Fibroblast of upper back skin (primary cell): ENCODE measurements around the gene DPY19L2.
"Not testable (repeated sequence)": the region's sequence is repeated elsewhere in the genome, so short reads cannot be mapped to it uniquely, and the experiment has no call there.

ENCODE experiments used
- DNase-seq: peaks from one replicate; pipeline ENCODE4 v3.0.0-alpha.2; 2013

DPY19L2 gene

GRCh38 chr12:63658501-63658900, 9.8 kb downstream of the DPY19L2 start:
- DNase-seq = not testable (repeated sequence)

DNA sequence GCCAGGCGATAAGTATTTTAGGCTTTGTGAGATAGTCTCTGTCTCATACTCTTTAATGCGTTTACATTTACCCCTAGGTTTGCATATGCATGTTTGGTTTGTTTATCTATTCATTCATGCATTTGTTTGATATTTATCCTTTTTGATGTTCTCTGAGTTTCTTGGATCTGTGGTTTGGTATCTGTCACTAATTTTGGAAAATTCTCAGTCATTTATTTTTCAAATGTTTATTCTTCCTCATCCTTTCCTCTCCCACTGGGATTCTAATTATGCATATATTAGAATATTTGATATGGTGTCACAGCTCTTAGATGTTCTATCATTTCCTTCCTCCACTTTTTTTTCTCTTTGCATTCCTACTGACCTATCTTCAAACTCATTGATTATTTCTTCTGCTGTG, 11.9 kb downstream of the DPY19L2 start:
- not testable (repeated sequence) for DNase-seq

DNA sequence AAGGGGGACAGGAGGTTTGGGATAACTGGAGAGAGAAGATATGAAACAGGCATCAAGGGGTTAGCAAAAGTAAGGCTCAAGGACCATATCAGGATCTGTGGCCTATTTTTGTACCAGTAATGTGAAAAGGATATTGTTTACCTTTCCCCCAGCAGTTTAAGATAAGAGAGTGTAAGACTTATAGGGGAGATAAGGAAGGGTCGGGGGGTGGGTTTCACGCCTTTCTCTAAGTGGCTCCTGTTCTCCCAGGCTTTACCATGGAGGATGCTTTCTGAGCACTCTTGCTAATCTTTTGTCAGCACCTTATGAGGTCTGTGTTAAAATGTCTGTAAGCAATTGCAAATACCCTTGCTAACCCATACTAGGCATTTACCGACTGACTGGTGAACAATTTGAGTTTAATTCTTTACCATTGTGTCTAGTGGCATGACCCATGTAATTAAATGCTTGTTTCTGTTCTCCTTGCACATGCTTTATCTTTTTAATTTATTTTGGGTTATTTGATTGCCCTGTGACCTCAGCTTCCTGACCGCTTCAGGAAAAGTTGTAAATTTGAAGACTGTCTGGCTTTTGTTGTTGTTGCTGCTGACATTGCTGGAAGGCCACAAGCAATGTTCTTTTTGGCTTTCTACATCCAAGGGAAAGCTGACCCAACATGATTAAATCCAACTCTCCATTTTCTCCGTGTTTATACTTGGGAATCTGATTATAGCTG, 12.6 kb downstream of the DPY19L2 start:
- DNase-seq = not testable (repeated sequence)

- not testable (repeated sequence) for DNase-seq
Measured at GRCh38 chr12:63654481-63654880, 13.8 kb downstream of the DPY19L2 start.

DNA sequence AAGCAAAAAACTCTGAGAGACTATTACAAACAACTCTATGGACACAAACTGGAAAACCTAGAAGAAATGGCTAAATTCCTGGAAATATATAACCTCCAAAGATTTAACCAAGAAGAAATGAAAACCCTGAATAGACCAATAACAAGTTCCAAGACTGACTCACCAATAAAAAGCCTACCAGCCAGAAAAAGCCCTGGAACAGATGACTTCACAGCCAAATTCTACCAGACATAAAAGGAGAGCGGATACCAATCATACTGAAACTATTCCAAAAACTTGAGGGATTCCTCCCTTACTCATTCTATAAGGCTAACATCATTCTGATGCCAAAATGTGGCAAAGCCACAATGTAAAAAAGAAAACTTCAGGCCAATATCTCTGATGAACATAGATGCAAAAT, 18.8 kb downstream of the DPY19L2 start:
- peak; percentile 90 for DNase-seq

DNA sequence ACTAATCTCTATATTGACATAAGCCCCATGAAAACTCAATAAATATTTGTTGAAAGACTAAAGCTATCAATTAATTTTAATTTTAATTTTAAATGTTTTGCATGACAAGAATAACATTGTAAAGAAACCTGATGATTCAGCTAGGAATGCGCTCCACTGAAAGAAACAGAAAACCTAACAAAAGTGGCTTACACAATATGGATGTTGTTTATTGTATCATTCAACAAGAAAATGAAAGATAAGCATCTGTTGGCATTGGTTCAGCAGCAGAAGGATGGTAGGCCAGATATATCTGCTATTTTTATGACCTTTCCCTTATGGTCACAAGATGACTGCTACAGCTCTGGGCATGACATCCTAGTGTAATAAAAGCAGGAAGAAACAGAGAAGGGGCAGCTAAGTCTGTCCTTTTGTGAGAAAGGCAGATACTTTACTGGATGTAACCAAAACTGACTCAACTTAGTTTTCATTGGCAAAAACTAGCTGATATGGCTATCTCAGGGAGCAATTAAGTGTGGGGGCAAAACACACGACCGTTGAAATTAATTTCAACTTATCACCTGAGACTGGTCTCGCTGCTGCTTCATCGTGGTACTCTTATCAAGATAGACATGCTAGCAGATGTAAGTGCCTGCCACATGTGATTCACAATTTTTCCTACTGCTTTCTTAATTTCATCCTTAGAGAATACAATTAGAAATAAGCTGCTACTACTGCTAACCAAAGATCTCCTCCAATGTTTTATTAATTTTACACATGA, 24.7 kb downstream of the DPY19L2 start:
- DNase-seq = peak; percentile 12

DNA sequence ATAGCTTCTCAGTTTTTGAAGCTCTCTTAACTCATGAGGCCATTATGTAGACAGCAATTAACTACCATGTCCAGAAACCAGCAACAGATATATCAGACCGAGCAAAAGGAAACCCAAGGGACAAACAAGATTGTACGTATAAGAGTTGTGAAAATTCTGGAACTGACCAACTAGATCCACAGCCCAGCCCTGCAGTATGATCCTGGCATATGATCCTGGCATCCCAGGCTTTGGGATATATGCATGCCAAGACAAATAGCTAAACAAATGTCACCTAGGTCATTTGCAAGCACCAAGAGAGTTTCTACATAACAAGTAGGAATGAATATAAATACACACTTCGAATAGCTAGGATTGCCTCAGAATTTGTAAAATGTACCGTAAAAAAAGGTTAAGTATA, 44.0 kb downstream of the DPY19L2 start:
- DNase-seq = not testable (repeated sequence)

DNA sequence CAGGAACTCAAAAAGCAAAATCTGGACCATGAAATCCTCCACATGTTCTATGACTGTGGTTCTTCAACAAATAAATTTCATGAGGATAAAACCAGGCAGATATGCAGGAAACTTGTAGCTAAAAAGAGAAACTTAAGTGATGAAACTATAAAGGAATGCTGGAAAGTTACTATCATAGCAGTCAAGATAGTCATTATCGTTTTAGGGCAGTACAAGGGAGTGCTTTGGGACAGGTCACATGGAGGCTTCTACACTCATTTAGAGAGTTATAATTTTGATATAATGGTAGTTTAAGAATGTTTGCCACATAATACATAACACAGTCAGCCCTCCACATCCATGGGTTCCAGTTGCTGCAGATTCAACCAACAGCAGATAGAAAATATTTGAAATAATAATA, 52.7 kb downstream of the DPY19L2 start:
- not testable (repeated sequence) for DNase-seq

GRCh38 chr12:63611285-63611684, 57.0 kb downstream of the DPY19L2 start:
- not testable (repeated sequence) for DNase-seq

GRCh38 chr12:63609281-63609680, 59.0 kb downstream of the DPY19L2 start:
- DNase-seq = not testable (repeated sequence)

- DNase-seq = not testable (repeated sequence)
Measured at GRCh38 chr12:63604985-63605384, 63.3 kb downstream of the DPY19L2 start.

DNA sequence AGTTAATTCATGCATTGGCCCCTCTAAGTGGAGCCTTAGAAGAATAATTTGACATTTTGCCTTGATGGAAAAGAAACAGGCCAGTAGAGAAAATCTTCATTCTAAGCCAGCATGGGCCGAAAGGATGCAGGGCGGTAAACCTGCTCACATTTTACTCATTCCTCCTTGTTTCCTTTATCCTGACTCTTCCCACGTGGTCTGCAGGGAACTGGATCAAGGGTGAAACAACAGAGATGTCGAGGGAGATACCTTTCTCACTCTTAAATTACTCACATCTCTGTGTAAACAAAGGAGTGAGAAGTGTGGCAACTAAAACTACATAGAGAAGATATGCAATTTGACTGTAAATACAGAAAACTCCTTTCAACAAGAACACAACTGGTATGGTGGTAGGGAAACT, 73.5 kb downstream of the DPY19L2 start:
- DNase-seq = not testable (repeated sequence)

DNA sequence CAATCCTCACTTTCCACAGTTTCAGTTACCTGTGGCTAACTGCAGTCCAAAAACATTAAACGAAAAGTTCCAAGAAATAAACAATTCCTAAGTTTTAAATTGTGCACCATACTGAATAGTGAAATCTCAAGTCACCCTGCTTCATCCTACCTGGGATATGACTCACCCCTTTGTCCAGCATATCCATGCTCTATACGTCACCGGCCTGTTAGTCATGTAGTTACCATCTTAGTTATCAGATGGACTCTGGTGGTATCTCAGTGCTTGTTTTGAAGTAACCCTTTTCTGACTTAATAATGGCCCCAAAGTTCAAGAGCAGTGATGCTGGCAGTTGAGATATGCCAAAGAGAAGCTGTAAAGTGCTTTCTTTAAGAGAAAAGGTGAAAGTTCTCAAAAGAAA, 83.9 kb downstream of the DPY19L2 start:
- not testable (repeated sequence) for DNase-seq

DNA sequence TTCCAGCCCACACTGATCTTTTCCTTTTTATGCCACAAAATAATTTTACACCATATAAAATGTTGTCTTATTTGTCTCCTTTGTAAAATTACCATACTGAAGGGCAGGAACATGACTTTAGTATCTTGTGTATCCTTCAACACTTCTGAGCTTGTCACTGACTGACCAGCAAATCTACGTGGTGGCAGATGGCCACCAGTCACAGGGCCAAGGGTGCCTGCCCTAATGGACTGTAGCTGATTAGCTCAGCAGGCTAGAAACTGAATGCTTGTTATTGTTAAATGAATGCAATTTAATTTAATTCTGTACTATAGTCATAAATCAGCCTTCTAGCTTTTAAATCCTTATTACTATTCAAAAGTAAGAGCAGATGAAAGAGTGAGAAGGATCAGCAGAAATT, 85.0 kb downstream of the DPY19L2 start:
- not testable (repeated sequence) for DNase-seq

- not testable (repeated sequence) for DNase-seq
Measured at GRCh38 chr12:63577631-63578030, 90.7 kb downstream of the DPY19L2 start.

- not testable (repeated sequence) for DNase-seq
Measured at GRCh38 chr12:63572038-63572437, 96.3 kb downstream of the DPY19L2 start.

DNA sequence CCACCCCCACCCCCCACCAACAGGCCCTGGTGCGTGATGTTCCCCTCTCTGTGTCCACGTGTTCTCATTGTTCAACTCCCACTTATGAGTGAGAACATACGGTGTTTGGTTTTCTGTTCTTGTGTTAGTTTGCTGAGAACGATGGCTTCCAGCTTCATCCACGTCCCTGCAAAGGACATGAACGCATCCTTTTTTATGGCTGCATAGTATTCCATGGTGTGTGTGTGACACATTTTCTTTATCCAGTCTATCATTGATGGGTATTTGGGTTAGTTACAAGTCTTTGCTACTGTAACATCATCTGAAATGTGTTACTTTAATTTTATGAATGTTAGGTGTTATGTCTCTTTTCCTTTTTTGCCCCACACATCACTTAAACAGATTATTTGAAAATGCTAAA, 109.8 kb downstream of the DPY19L2 start:
- DNase-seq = not testable (repeated sequence)

GRCh38 chr12:63551397-63551796, 116.9 kb downstream of the DPY19L2 start:
- not testable (repeated sequence) for DNase-seq

DNA sequence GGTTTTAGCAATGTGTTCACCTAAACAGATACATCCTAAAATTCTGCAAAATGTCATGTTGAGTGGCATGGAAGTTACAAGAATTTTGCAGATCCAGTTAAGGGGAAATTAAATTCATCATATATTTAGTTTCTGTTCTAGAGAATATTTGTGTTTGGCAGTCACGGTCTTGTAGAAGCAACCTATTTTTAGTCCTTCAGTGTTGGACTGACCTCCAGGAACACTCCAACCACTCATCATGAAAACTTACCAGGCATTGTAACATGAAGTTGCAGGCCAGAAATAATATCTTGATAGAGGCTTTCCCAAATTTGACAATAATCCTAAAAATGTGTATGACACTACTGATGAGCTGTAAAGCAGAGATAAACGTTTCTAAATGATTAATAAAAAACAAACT, 119.3 kb downstream of the DPY19L2 start:
- DNase-seq = not testable (repeated sequence)

DNA sequence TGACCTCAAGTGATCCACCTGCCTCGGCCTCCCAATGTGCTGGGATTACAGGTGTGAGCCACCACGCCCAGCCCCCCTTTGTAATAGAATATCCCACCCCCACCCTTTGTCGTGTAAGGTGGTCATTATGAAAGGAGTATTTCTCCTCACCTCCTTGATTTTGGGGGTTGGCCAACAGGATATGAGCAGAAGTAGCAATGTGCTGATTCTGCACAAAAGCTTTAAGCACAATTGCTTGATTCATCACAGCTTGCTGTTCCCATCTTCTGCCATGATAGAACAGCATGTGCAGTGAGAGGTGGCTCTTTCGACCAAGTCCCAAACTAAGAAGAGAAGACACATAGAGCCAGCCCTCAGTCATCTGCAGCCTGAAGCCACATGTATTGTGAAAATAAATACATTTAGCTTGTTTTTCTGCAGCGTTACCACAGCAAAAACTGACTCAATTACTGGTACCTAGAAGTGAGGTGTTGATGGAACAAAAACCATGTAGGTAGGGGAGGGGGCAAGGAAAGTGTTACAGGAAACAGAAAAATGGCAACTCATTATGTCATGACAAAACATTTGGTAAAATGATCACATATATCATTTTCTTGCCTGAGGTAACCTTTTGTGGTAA, 122.9 kb downstream of the DPY19L2 start:
- DNase-seq = not testable (repeated sequence)

- not testable (repeated sequence) for DNase-seq
Measured at GRCh38 chr12:63538656-63539055, 129.6 kb downstream of the DPY19L2 start.

DNA sequence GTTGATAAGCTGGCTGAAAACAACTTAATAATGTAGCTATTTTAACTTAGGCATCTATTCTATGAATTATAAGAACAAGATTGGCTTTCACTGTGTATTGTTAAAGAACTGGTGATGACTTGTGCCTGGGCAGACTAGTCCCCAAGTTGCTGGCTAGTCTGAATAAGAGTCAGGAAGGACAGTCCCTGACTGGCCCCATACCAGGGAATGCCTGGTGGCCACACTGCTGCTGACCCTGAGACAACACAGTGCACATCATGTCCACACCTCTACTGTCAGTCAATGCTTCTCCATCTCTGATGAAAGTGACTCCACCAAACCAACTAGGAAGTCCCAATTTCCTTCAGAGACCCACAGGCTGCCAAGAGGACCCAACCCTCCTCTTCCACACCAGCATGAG, 130.5 kb downstream of the DPY19L2 start:
- not testable (repeated sequence) for DNase-seq

DNA sequence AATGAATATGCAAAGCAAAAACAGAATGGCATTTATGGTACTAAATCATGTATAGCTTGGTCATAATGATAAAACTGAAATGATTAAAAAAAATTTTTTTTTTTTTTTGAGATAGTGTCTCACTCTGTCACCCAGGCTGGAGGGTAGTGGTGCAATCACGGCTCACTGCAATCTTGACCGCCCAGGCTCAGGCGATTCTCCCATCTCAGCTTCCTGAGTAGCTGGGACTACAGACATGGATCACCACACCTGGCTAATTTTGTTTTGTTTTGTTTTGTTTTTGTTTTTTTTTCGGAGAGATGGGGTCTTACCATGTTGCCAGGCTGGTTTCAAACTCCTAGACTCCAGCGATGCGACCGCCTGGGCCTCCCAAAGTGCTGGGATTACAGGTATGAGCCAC, 138.7 kb downstream of the DPY19L2 start:
- not testable (repeated sequence) for DNase-seq

DNA sequence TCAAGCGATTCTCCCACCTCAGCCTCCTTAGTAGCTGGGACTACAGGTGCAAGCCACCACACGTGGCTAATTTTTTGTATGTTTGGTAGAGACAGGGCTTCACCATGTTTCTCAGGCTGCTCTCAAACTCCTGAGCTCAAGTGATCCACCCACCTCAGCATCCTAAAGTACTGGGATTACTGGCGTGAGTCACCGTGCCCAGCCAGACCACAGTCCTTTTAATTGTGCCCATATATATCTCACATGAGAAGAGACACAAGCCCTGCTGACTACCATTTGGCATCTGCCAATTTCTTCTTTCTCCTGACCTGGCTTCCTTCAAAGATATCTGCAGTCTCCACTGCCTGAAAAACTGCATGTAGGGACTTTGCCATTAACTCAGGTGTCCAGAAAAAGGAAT, 142.5 kb downstream of the DPY19L2 start:
- no peak for DNase-seq
